GM19238 (cell line): ENCODE measurements around the gene UNC79.
"Not testable (repeated sequence)": the region's sequence is repeated elsewhere in the genome, so short reads cannot be mapped to it uniquely, and the experiment has no call there.

Source experiments
- DNase-seq: peaks from one replicate; pipeline ENCODE4 v3.0.0; 2011; ENCODE audit warnings: low spot score; ENCODE audit not compliant: insufficient read length

The UNC79 gene

GRCh38 chr14:93493054-93493453 lies 62.3 kb downstream of the UNC79 start:
- no peak for DNase-seq

GRCh38 chr14:93493622-93494021 lies 62.9 kb downstream of the UNC79 start:
- not testable (repeated sequence) for DNase-seq

GRCh38 chr14:93496856-93497741 lies 66.4 kb downstream of the UNC79 start:
- no peak for DNase-seq

GRCh38 chr14:93510056-93510455 lies 79.3 kb downstream of the UNC79 start:
- no peak for DNase-seq

- DNase-seq, result no peak
Measured at GRCh38 chr14:93511001-93511400, 80.3 kb downstream of the UNC79 start.

GRCh38 chr14:93520053-93520607 lies 89.4 kb downstream of the UNC79 start:
- no peak for DNase-seq

- DNase-seq, result no peak
Measured at GRCh38 chr14:93522221-93522620, 91.5 kb downstream of the UNC79 start.

- not testable (repeated sequence) for DNase-seq
Measured at GRCh38 chr14:93525216-93525615, 94.5 kb downstream of the UNC79 start.

- no peak for DNase-seq
Measured at GRCh38 chr14:93525696-93526451, 95.1 kb downstream of the UNC79 start.

GRCh38 chr14:93527203-93527607 lies 96.5 kb downstream of the UNC79 start:
- no peak for DNase-seq

- DNase-seq, result no peak
Measured at GRCh38 chr14:93528884-93529558, 98.3 kb downstream of the UNC79 start.

- DNase-seq, result no peak
Measured at GRCh38 chr14:93531644-93532043, 100.9 kb downstream of the UNC79 start.

- no peak for DNase-seq
Measured at GRCh38 chr14:93532541-93532940, 101.8 kb downstream of the UNC79 start.

GRCh38 chr14:93533437-93533836 lies 102.7 kb downstream of the UNC79 start:
- DNase-seq, result no peak

- DNase-seq, result peak; percentile 12
Measured at GRCh38 chr14:93533842-93534241, 103.1 kb downstream of the UNC79 start.

- DNase-seq, result no peak
Measured at GRCh38 chr14:93535537-93535936, 104.8 kb downstream of the UNC79 start.

- DNase-seq, result no peak
Measured at GRCh38 chr14:93536945-93537344, 106.2 kb downstream of the UNC79 start.

- no peak for DNase-seq
Measured at GRCh38 chr14:93537951-93538350, 107.2 kb downstream of the UNC79 start.

- DNase-seq, result no peak
Measured at GRCh38 chr14:93538413-93538812, 107.7 kb downstream of the UNC79 start.

- DNase-seq, result no peak
Measured at GRCh38 chr14:93540235-93540634, 109.5 kb downstream of the UNC79 start.

- no peak for DNase-seq
Measured at GRCh38 chr14:93543766-93544165, 113.0 kb downstream of the UNC79 start.

- no peak for DNase-seq
Measured at GRCh38 chr14:93544212-93544611, 113.5 kb downstream of the UNC79 start.
